OCI-LY7 (cell line): Measurements from ENCODE around the gene TMTC1.

Experiments
- EZH2phosphoT487 ChIP-seq: fragments of 200-600 bp; sonication (generic); IDR thresholded peaks from 2 replicates; pipeline ENCODE4 v1.6.1; 2018; ENCODE audit warnings: low read depth, borderline replicate concordance, mild to moderate bottlenecking, mixed run types, antibody characterized with exemption, low read length, moderate library complexity, mixed read lengths
- TF ChIP-seq, protein P1 (sequence below): fragments of 200-600 bp; sonication (generic); conservative IDR thresholded peaks from 2 replicates; pipeline ENCODE4 v1.5.1; 2014; ENCODE audit warnings: mild to moderate bottlenecking, antibody characterized with exemption, low read length, moderate library complexity, mixed read lengths

DNA sequence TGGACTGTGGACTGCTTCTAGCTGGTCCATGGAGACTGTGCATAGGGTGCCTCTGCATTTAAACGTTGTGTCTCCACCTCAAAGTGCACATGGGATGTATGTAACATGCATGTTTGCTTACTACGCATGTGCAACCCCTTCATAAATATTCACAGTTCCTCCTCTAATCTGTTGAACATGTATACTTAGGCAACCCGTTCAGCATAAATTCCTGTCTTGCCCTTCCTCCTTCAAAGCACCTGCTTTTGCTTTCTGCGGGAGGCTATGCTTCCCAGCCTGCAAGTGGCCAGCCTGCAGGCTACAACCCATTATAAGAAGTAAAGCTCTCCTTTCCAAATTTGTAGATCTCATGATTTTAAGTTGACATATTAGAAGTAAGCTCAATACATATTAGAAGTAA is 253.3 kb downstream of the TMTC1 start:
- TF ChIP-seq, protein P1, sequence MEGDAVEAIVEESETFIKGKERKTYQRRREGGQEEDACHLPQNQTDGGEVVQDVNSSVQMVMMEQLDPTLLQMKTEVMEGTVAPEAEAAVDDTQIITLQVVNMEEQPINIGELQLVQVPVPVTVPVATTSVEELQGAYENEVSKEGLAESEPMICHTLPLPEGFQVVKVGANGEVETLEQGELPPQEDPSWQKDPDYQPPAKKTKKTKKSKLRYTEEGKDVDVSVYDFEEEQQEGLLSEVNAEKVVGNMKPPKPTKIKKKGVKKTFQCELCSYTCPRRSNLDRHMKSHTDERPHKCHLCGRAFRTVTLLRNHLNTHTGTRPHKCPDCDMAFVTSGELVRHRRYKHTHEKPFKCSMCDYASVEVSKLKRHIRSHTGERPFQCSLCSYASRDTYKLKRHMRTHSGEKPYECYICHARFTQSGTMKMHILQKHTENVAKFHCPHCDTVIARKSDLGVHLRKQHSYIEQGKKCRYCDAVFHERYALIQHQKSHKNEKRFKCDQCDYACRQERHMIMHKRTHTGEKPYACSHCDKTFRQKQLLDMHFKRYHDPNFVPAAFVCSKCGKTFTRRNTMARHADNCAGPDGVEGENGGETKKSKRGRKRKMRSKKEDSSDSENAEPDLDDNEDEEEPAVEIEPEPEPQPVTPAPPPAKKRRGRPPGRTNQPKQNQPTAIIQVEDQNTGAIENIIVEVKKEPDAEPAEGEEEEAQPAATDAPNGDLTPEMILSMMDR = no peak
- no peak for TF ChIP-seq EZH2phosphoT487
